ENCODE data around the gene ABCB4. TPM values are rescaled to one million over a fixed set of nuclear protein-coding genes. Genes with fewer than 3 reads are reported as not detected.

ABCB4 gene
- polyA plus RNA-seq, 1 donor (not counting 4 experiments of a cell fraction or from before 2014, with no cell fraction given) = not detected

DNA sequence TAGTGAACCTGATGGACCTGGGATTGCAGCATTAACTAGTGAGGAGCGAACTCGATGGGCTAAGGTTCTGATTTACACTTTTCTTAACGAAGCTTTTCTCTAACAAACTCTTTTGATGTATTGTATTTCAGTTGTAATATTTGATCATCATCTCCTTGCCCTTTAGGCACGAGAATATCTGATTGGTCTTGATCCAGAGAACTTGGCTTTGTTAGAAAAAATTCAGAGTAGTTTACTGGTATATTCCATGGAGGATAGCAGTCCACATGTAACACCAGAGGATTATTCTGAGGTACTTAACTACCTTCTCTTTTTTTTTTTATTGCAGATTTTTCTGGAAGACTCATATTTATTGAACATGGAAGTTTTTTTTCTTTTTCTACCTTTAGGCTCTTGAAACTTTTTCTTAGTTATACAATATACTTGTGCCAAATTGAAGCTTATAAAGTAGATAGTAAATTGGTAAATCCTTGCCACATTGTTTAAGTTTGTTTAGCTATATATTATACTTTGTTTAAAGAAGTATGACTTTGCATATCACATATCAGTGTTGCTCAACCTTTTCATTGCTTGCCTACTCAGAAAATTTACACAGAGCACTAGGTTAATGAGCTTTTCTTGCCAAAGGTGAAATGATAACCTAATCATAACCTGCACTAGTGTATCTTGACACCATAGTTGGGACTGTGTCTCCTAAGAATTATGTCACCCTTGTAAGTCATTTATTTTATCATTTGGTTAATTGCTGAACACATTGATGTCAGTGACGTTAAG, 99.6 kb downstream of the ABCB4 start:
- Histone ChIP-seq H3K4me3 (ENCODE audit: control insufficient read depth in 2 of 3, extremely low read depth in 1 of 3, insufficient read depth in 2 of 3, low read depth in 1 of 3, low read length in 3 of 3) (no peak overlapping the region), H3K27me3 (ENCODE audit: control insufficient read depth, extremely low read depth, insufficient read depth, low read length) (no peaks in the 10 kb centered on the region), H3K79me2 (ENCODE audit: control insufficient read depth, insufficient read depth, low read length) (no peaks in the 10 kb centered on the region), H3K9me3 (ENCODE audit: control insufficient read depth, low read depth, low read length) (no peaks in the 10 kb centered on the region), H3K27ac (ENCODE audit: control insufficient read depth, insufficient read depth, low read length) (no peak overlapping the region), H3K36me3 (ENCODE audit: control insufficient read depth in 2 of 2, extremely low read depth in 1 of 2, insufficient read depth in 2 of 2, low read length in 2 of 2) (no peaks in the 10 kb centered on the region), H4K20me1 (ENCODE audit: control insufficient read depth, extremely low read depth, insufficient read depth, low read length) (no peaks in the 10 kb centered on the region), H3K9me1 (ENCODE audit: control insufficient read depth, extremely low read depth, insufficient read depth, low read length) (no peaks in the 10 kb centered on the region), H2AFZ (ENCODE audit: control insufficient read depth, low read length) (no peak overlapping the region), H3K9ac (ENCODE audit: control insufficient read depth, extremely low read depth, insufficient read depth, low read length) (no peak overlapping the region), H3K4me2 (ENCODE audit: control insufficient read depth, extremely low read depth, insufficient read depth, low read depth, low read length) (no peak overlapping the region), H3K4me1 (ENCODE audit: control insufficient read depth, extremely low read depth, insufficient read depth, low read length) (peaks cover under 1% of the 10 kb centered on the region)
- dilution Hi-C loops (cut with MboI; ENCODE audit: extremely low pct_ligation_motif_present, low sequenced_read_pairs) = no loop called here
- FAIRE-seq = no peak
- TF ChIP-seq, protein P1, sequence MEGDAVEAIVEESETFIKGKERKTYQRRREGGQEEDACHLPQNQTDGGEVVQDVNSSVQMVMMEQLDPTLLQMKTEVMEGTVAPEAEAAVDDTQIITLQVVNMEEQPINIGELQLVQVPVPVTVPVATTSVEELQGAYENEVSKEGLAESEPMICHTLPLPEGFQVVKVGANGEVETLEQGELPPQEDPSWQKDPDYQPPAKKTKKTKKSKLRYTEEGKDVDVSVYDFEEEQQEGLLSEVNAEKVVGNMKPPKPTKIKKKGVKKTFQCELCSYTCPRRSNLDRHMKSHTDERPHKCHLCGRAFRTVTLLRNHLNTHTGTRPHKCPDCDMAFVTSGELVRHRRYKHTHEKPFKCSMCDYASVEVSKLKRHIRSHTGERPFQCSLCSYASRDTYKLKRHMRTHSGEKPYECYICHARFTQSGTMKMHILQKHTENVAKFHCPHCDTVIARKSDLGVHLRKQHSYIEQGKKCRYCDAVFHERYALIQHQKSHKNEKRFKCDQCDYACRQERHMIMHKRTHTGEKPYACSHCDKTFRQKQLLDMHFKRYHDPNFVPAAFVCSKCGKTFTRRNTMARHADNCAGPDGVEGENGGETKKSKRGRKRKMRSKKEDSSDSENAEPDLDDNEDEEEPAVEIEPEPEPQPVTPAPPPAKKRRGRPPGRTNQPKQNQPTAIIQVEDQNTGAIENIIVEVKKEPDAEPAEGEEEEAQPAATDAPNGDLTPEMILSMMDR (optimal IDR thresholded peaks at IDR 0.05 in 1 of 3, IDR thresholded peaks at IDR 0.05 in 1 of 3, conservative IDR thresholded peaks at IDR 0.05 in 1 of 3; ENCODE audit: extremely low read depth in 1 of 3, insufficient read depth in 2 of 3, low read length in 3 of 3) = no peak
- TF ChIP-seq EZH2 (IDR thresholded peaks at IDR 0.05; ENCODE audit: low read length) = no peak
- DNase-seq (ENCODE audit: low read depth, low spot score) = no peak

DNA sequence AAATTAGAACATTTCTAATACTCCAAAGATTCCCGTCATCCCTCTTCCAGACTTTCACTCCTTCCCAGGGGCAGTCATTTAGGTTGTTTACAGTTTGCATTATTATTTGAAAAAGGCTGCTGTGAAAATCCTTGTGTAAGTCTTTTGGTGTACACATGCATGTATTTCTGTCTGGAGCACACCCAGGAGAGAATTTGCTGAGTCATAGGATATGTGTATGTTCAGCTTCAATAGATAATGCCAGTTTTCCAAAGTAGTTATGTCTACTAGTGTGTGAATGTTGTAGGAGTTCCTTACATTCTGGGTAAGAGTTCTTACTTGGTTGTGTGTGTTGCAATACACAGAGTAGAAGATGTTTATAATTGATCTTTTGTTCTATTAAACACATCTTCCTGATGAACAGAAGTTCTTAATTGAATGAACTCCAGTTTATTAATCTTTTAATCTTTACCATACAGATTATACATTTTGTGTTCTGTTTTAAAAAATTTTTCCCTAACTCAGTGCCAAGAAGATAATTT, 104.8 kb downstream of the ABCB4 start:
- dilution Hi-C loops (cut with MboI; ENCODE audit: extremely low pct_ligation_motif_present, low sequenced_read_pairs) = no loop called here
- no peak overlapping the region for H3K27ac ChIP-seq (ENCODE audit: control insufficient read depth, insufficient read depth, low read length)
- H3K4me1 ChIP-seq (ENCODE audit: control insufficient read depth, extremely low read depth, insufficient read depth, low read length) = peaks cover 4% of the 10 kb centered on the region
- no peaks in the 10 kb centered on the region for H3K36me3 ChIP-seq (ENCODE audit: control insufficient read depth in 2 of 2, extremely low read depth in 1 of 2, insufficient read depth in 2 of 2, low read length in 2 of 2)
- no peaks in the 10 kb centered on the region for H3K79me2 ChIP-seq (ENCODE audit: control insufficient read depth, insufficient read depth, low read length)
- TF ChIP-seq EZH2 (IDR thresholded peaks at IDR 0.05; ENCODE audit: low read length) = no peak
- TF ChIP-seq, protein P1 (optimal IDR thresholded peaks at IDR 0.05 in 1 of 3, IDR thresholded peaks at IDR 0.05 in 1 of 3, conservative IDR thresholded peaks at IDR 0.05 in 1 of 3; ENCODE audit: extremely low read depth in 1 of 3, insufficient read depth in 2 of 3, low read length in 3 of 3) = no peak
- H3K27me3 ChIP-seq (ENCODE audit: control insufficient read depth, extremely low read depth, insufficient read depth, low read length) = no peaks in the 10 kb centered on the region
- no peaks in the 10 kb centered on the region for H3K9me3 ChIP-seq (ENCODE audit: control insufficient read depth, low read depth, low read length)
- FAIRE-seq (no peak), DNase-seq (ENCODE audit: low read depth, low spot score) (no peak)
- H3K4me3 ChIP-seq (ENCODE audit: control insufficient read depth in 2 of 3, extremely low read depth in 1 of 3, insufficient read depth in 2 of 3, low read depth in 1 of 3, low read length in 3 of 3) = no peak overlapping the region
- peak overlapping the region; percentile 2 for H3K4me2 ChIP-seq (ENCODE audit: control insufficient read depth, extremely low read depth, insufficient read depth, low read depth, low read length)
- H3K9ac ChIP-seq (ENCODE audit: control insufficient read depth, extremely low read depth, insufficient read depth, low read length) = no peak overlapping the region
- H4K20me1 ChIP-seq (ENCODE audit: control insufficient read depth, extremely low read depth, insufficient read depth, low read length) = no peaks in the 10 kb centered on the region
- no peaks in the 10 kb centered on the region for H3K9me1 ChIP-seq (ENCODE audit: control insufficient read depth, extremely low read depth, insufficient read depth, low read length)
- H2AFZ ChIP-seq (ENCODE audit: control insufficient read depth, low read length) = no peak overlapping the region

Measured in keratinocyte (primary cell).